Measurements from ENCODE around the gene WFDC12. TPM values are rescaled to one million over a fixed set of nuclear protein-coding genes. Genes with fewer than 3 reads are reported as not detected.
"Not testable (repeated sequence)": the region's sequence is repeated elsewhere in the genome, so short reads cannot be mapped to it uniquely, and the experiment has no call there.

Gene WFDC12
- total RNA-seq, 1 experiment from 2014 or later, result not detected

- Mint-ChIP-seq H3K9me3 (ENCODE audit: low read depth, unreplicated experiment) (peaks cover 4% of the 10 kb centered on the region), H3K27ac (ENCODE audit: unreplicated experiment) (no peak overlapping the region), H3K4me1 (ENCODE audit: low read depth, unreplicated experiment) (peaks cover 15% of the 10 kb centered on the region), H3K4me3 (ENCODE audit: low read depth, unreplicated experiment) (no peak overlapping the region), H3K27me3 (ENCODE audit: unreplicated experiment) (peaks cover 76% of the 10 kb centered on the region), H3K36me3 (ENCODE audit: insufficient read depth, unreplicated experiment) (no peaks in the 10 kb centered on the region)
- CTCF ChIA-PET, result interaction anchor here (1.3 kb wide), 1 partner anchor 9 kb away, joined by 6 read pairs; no protein-coding TSS in a partner anchor
- intact Hi-C loops (cut with micrococcal nuclease; ENCODE audit: unreplicated experiment), result no loop called here
- no TSS peak for BruUV-seq (replicated peaks)
- no peak for DNase-seq
- no peak for TF ChIP-seq CTCF (IDR thresholded peaks at IDR 0.05; ENCODE audit: unreplicated experiment)
These were observed 28.9 kb upstream of the WFDC12 start for GRCh38 chr20:45153147-45153546.

GRCh38 chr20:45152405-45152804 is 28.1 kb upstream of the WFDC12 start:
- Mint-ChIP-seq H3K4me1 (ENCODE audit: low read depth, unreplicated experiment) (peaks cover 8% of the 10 kb centered on the region), H3K9me3 (ENCODE audit: low read depth, unreplicated experiment) (peaks cover 4% of the 10 kb centered on the region), H3K27me3 (ENCODE audit: unreplicated experiment) (peaks cover 84% of the 10 kb centered on the region), H3K36me3 (ENCODE audit: insufficient read depth, unreplicated experiment) (no peaks in the 10 kb centered on the region), H3K27ac (ENCODE audit: unreplicated experiment) (no peak overlapping the region), H3K4me3 (ENCODE audit: low read depth, unreplicated experiment) (no peak overlapping the region)
- DNase-seq, result no peak
- TF ChIP-seq CTCF (IDR thresholded peaks at IDR 0.05; ENCODE audit: unreplicated experiment), result no peak
- no TSS peak for BruUV-seq (replicated peaks)
- intact Hi-C loops (cut with micrococcal nuclease; ENCODE audit: unreplicated experiment), result no loop called here
- CTCF ChIA-PET, result interaction anchor here (1.3 kb wide), 1 partner anchor 9 kb away, joined by 6 read pairs; no protein-coding TSS in a partner anchor

- H3K27me3 Mint-ChIP-seq (ENCODE audit: unreplicated experiment), result peaks cover 100% of the 10 kb centered on the region
- intact Hi-C loops (cut with micrococcal nuclease; ENCODE audit: unreplicated experiment), result no loop called here
- H3K4me3 Mint-ChIP-seq (ENCODE audit: low read depth, unreplicated experiment), result no peak overlapping the region
- BruUV-seq (replicated peaks), result no TSS peak
- no peaks in the 10 kb centered on the region for H3K4me1 Mint-ChIP-seq (ENCODE audit: low read depth, unreplicated experiment)
- no peak for TF ChIP-seq CTCF (IDR thresholded peaks at IDR 0.05; ENCODE audit: unreplicated experiment)
- DNase-seq, result no peak
- CTCF ChIA-PET, result no interaction called here
- no peaks in the 10 kb centered on the region for H3K9me3 Mint-ChIP-seq (ENCODE audit: low read depth, unreplicated experiment)
- H3K27ac Mint-ChIP-seq (ENCODE audit: unreplicated experiment), result no peak overlapping the region
- H3K36me3 Mint-ChIP-seq (ENCODE audit: insufficient read depth, unreplicated experiment), result no peaks in the 10 kb centered on the region
These were observed 24.8 kb upstream of the WFDC12 start for GRCh38 chr20:45149062-45149461.

DNA sequence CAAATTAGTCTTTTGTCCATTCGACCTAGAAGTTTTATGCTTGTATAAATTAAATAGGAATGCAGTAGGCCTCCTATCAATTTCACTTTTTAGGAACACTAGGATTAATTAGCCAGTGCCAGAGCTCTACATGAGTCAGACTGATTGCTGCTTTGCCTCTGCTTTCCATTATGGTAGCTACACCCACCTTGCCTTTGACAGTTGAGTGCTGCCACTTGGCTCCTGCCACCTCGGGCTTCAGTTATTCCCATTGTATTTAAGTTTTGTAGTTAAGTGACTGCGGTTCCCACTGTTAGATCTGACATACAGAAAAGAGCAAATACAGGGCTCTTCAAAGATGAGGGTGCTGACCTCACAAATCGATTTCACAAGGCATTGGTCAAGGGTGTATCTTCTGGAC is 16.6 kb upstream of the WFDC12 start:
- TF ChIP-seq CTCF (IDR thresholded peaks at IDR 0.05; ENCODE audit: unreplicated experiment), result no peak
- no peaks in the 10 kb centered on the region for H3K4me1 Mint-ChIP-seq (ENCODE audit: low read depth, unreplicated experiment)
- no peaks in the 10 kb centered on the region for H3K9me3 Mint-ChIP-seq (ENCODE audit: low read depth, unreplicated experiment)
- intact Hi-C loops (cut with micrococcal nuclease; ENCODE audit: unreplicated experiment), result no loop called here
- no peak for DNase-seq
- no peak overlapping the region for H3K4me3 Mint-ChIP-seq (ENCODE audit: low read depth, unreplicated experiment)
- H3K27me3 Mint-ChIP-seq (ENCODE audit: unreplicated experiment), result peaks cover 39% of the 10 kb centered on the region
- BruUV-seq (replicated peaks), result no TSS peak
- CTCF ChIA-PET, result interaction anchor here (3.1 kb wide), 1 partner anchor 89 kb away, joined by 55 read pairs; no protein-coding TSS in a partner anchor
- H3K27ac Mint-ChIP-seq (ENCODE audit: unreplicated experiment), result no peak overlapping the region
- H3K36me3 Mint-ChIP-seq (ENCODE audit: insufficient read depth, unreplicated experiment), result no peaks in the 10 kb centered on the region

- H3K27me3 Mint-ChIP-seq (ENCODE audit: unreplicated experiment), result peaks cover 29% of the 10 kb centered on the region
- BruUV-seq (replicated peaks); H3K4me3 Mint-ChIP-seq (ENCODE audit: low read depth, unreplicated experiment); H3K36me3 Mint-ChIP-seq (ENCODE audit: insufficient read depth, unreplicated experiment); DNase-seq; H3K27ac Mint-ChIP-seq (ENCODE audit: unreplicated experiment); H3K4me1 Mint-ChIP-seq (ENCODE audit: low read depth, unreplicated experiment); H3K9me3 Mint-ChIP-seq (ENCODE audit: low read depth, unreplicated experiment): not testable (repeated sequence)
- CTCF ChIA-PET, result interaction anchor here (0.6 to 3.1 kb wide), 9 partner anchors 10 to 154 kb away, joined by 3 to 55 read pairs (median 8); no protein-coding TSS in a partner anchor
- intact Hi-C loops (cut with micrococcal nuclease; ENCODE audit: unreplicated experiment), result loop anchor here (1.0 kb wide), 2 partner anchors 89 to 153 kb away; no protein-coding TSS in a partner anchor
These were observed 15.6 kb upstream of the WFDC12 start for GRCh38 chr20:45139733-45140375.
